SK-N-SH (cell line): ENCODE results near the gene MIPEP. TPM values are rescaled to one million over a fixed set of nuclear protein-coding genes. Genes with fewer than 3 reads are reported as not detected.

Source experiments
- CTCF ChIA-PET: fragments of 300-600, 350-600 bp; formaldehyde crosslinking; extraction: SDS; loops from one replicate; lab custom pipeline; 2021; lab: Yijun Ruan, JAX
- POLR2A ChIA-PET: fragments of 350-600 bp; sonication (Branson Sonifier 250); formaldehyde crosslinking; extraction: SDS; loops from one replicate; lab custom pipeline; 2020; ENCODE audit warnings: antibody characterized with exemption, inconsistent platforms; lab: Yijun Ruan, JAX
- DNase-seq: peaks from one replicate; pipeline ENCODE4 v3.0.0; 2012
- H2AFZ ChIP-seq: fragments of 200-600 bp; sonication (generic); 2 replicates; pipeline ENCODE4 v1.8.1; 2016; ENCODE audit warnings: antibody characterized with exemption, mild to moderate bottlenecking, low read depth
- H3F3A ChIP-seq: fragments of 200-600 bp; sonication (generic); replicated peaks from 2 replicates; pipeline ENCODE3; 2016; ENCODE audit warnings: antibody characterized with exemption, mild to moderate bottlenecking; ENCODE audit not compliant: insufficient read depth
- H3K27ac ChIP-seq, 2 experiments: fragments of 200-500 bp in 1 of 2; fragments of 200-600 bp in 1 of 2; sonication (Bioruptor generic) in 1 of 2; sonication (generic), shearing (Covaris generic) in 1 of 2; 2 replicates each; pipeline versions ENCODE4 v1.5.1 to v1.6.1; 2014 to 2016; ENCODE audit warnings: low read depth in 2 of 2, inconsistent platforms in 1 of 2, low read length in 1 of 2, mild to moderate bottlenecking in 1 of 2, mixed read lengths in 1 of 2
- H3K27me3 ChIP-seq: fragments of 200-600 bp; sonication (generic), shearing (Covaris generic); 2 replicates; pipeline ENCODE4 v1.6.1; 2016; ENCODE audit warnings: mixed run types; ENCODE audit not compliant: insufficient read depth
- H3K36me3 ChIP-seq, 2 experiments: fragments of 200-500 bp in 1 of 2; fragments of 200-600 bp in 1 of 2; sonication (Bioruptor generic) in 1 of 2; sonication (generic) in 1 of 2; replicated peaks in 1 of 2; 2 replicates each; pipeline versions ENCODE3 to v1.5.1; 2014 to 2016; ENCODE audit warnings: low read length in 1 of 2, mild to moderate bottlenecking in 1 of 2; ENCODE audit not compliant: insufficient read depth in 2 of 2, control insufficient read depth in 1 of 2
- H3K4me1 ChIP-seq, 2 experiments: fragments of 200-500 bp in 1 of 2; fragments of 200-600 bp in 1 of 2; sonication (Bioruptor generic) in 1 of 2; sonication (generic), shearing (Covaris generic) in 1 of 2; 2 replicates each; pipeline versions ENCODE4 v1.5.1 to v1.6.1; 2014 to 2016; ENCODE audit warnings: low read depth in 1 of 2, low read length in 1 of 2, mixed run types in 1 of 2; ENCODE audit not compliant: insufficient read depth in 2 of 2, control insufficient read depth in 1 of 2
- H3K4me2 ChIP-seq: fragments of 200-600 bp; sonication (generic), shearing (Covaris generic); 2 replicates; pipeline ENCODE4 v1.6.1; 2017; ENCODE audit warnings: mixed run types
- H3K4me3 ChIP-seq, 2 experiments: fragments of 200-500 bp in 1 of 2; fragments of 200-600 bp in 1 of 2; sonication (Bioruptor generic) in 1 of 2; sonication (generic), shearing (Covaris generic) in 1 of 2; 2 replicates each; pipeline versions ENCODE4 v1.5.1 to v1.8.1; 2014 to 2016; ENCODE audit warnings: low read depth in 2 of 2, inconsistent platforms in 1 of 2, low read length in 1 of 2, mild to moderate bottlenecking in 1 of 2, mixed read lengths in 1 of 2, moderate library complexity in 1 of 2
- H3K79me2 ChIP-seq: fragments of 200-600 bp; sonication (generic); 2 replicates; pipeline ENCODE4 v1.8.1; 2017; ENCODE audit warnings: mild to moderate bottlenecking; ENCODE audit not compliant: insufficient read depth
- H3K9ac ChIP-seq: fragments of 200-600 bp; sonication (generic); 2 replicates; pipeline ENCODE4 v1.6.1; 2017; ENCODE audit warnings: mixed run types
- H3K9me2 ChIP-seq: fragments of 200-600 bp; sonication (generic); 2 replicates; pipeline ENCODE4 v1.6.1; 2017; ENCODE audit warnings: mixed run types
- H3K9me3 ChIP-seq: fragments of 200-600 bp; sonication (generic); 2 replicates; pipeline ENCODE4 v1.6.1; 2017; ENCODE audit warnings: mixed run types, mild to moderate bottlenecking, moderate library complexity
- H4K20me1 ChIP-seq: fragments of 200-600 bp; sonication (generic); 2 replicates; pipeline ENCODE4 v1.6.1; 2017; ENCODE audit warnings: mild to moderate bottlenecking, mixed run types; ENCODE audit not compliant: insufficient read depth
- CHD2 ChIP-seq: fragments of 150-350 bp; IDR thresholded peaks from 2 replicates; pipeline ENCODE4 v1.6.1; 2018; ENCODE audit warnings: low read length; ENCODE audit not compliant: partially characterized antibody
- FOSL2 ChIP-seq: IDR thresholded peaks from 2 replicates; pipeline ENCODE4 v1.4.0; 2012; ENCODE audit warnings: low read depth, mild to moderate bottlenecking, moderate library complexity, borderline replicate concordance
- FOXJ3 ChIP-seq: sonication (generic); formaldehyde crosslinking; IDR thresholded peaks from 2 replicates; pipeline ENCODE4 v1.5.1; 2020; ENCODE audit warnings: mild to moderate bottlenecking, missing genetic modification reagents
- FOXM1 ChIP-seq: IDR thresholded peaks from 2 replicates; pipeline ENCODE4 v1.4.0; 2012; ENCODE audit warnings: low read depth, mild to moderate bottlenecking
- JUND ChIP-seq: IDR thresholded peaks from 2 replicates; pipeline ENCODE4 v1.4.0; 2012
- MXI1 ChIP-seq: IDR thresholded peaks from 2 replicates; pipeline ENCODE4 v1.6.1; 2012; ENCODE audit warnings: mild to moderate bottlenecking, low read depth, low read length, improper control_type of control experiment
- PBX3 ChIP-seq: IDR thresholded peaks from 2 replicates; pipeline ENCODE4; 2012
- REST ChIP-seq: IDR thresholded peaks from 2 replicates; pipeline ENCODE4 v1.6.1; 2012; ENCODE audit warnings: mild to moderate bottlenecking, low read depth, low read length, moderate library complexity
- SIN3A ChIP-seq: IDR thresholded peaks from 2 replicates; pipeline ENCODE4 v1.6.1; 2012; ENCODE audit warnings: low read depth, mild to moderate bottlenecking, low read length, moderate library complexity, borderline replicate concordance
- TCF12 ChIP-seq: IDR thresholded peaks from 2 replicates; pipeline ENCODE4 v1.4.0; 2012
- YY1 ChIP-seq: IDR thresholded peaks from 2 replicates; pipeline ENCODE4 v1.4.0; 2012; ENCODE audit warnings: low read depth, mild to moderate bottlenecking
- WGBS: methylation state at CpG from one replicate; pipeline ENCODE4 v1.1.6; 2017; ENCODE audit warnings: low lambda C conversion rate; 5-methylcytosine and 5-hydroxymethylcytosine counted together
- polyA plus RNA-seq, 3 experiments: library from polyadenylated mRNA; depleted of rRNA; stranded (reverse); fragments of >200 nt; gene quantifications; 2 replicates each; pipeline ENCODE4 v1.2.3, GENCODE V29; 2012

Gene MIPEP
- polyA plus RNA-seq, 1 of the 3 experiments (the other 2 are of a cell fraction) = 12.7 TPM

DNA sequence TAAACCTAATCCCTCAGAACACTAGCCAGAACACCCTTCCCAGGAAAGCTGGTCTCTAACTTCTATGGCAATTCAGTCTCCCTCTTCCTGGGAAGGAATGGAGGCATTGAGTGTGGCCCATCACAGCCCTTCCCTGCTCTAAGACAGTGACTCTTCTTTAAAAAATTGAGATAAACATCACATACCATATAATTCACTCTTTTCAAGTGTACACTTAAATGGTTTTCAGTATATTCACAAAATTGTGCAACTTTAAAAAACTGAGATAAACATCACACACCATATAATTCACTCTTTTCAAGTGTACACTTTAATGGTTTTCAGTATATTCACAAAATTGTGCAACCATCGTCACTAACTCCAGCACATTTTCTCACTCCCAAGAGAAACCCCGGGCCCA lies 116.5 kb downstream of the MIPEP start:
- Histone ChIP-seq H3K4me3 (no peak overlapping the region), H3K79me2 (no peaks in the 10 kb centered on the region), H3F3A (no peaks in the 10 kb centered on the region), H3K9me3 (no peaks in the 10 kb centered on the region), H2AFZ (no peak overlapping the region), H3K36me3 (no peaks in the 10 kb centered on the region), H3K9me2 (no peaks in the 10 kb centered on the region), H3K9ac (no peak overlapping the region), H3K27me3 (no peaks in the 10 kb centered on the region), H3K4me2 (no peak overlapping the region), H3K27ac (no peak overlapping the region), H4K20me1 (no peaks in the 10 kb centered on the region), H3K4me1 (peaks cover 0 to 9% of the 10 kb centered on the region in 2 experiments; a peak in 1 of 4 replicates)
- CTCF ChIA-PET = interaction anchor here (1.0 to 1.2 kb wide), 2 partner anchors 18 to 306 kb away, joined by 4 read pairs; no protein-coding TSS in a partner anchor
- POLR2A ChIA-PET = no interaction called here
- WGBS = 50% methylated on average over 2 of the region's 2 CpGs
- no peak for DNase-seq
- no peak for TF ChIP-seq FOXJ3 (CRISPR knock-in tag)
- TF ChIP-seq YY1 = no peak
- TF ChIP-seq CHD2 = no peak
- no peak for TF ChIP-seq FOXM1
- no peak for TF ChIP-seq SIN3A
- TF ChIP-seq TCF12 = no peak
- no peak for TF ChIP-seq JUND

GRCh38 chr13:23771956-23772355 lies 117.2 kb downstream of the MIPEP start:
- Histone ChIP-seq H3K9ac (no peak overlapping the region), H2AFZ (no peak overlapping the region), H3K36me3 (no peaks in the 10 kb centered on the region), H3K9me3 (no peaks in the 10 kb centered on the region), H3K27me3 (no peaks in the 10 kb centered on the region), H3K9me2 (no peaks in the 10 kb centered on the region), H3K4me3 (no peak overlapping the region), H3K27ac (no peak overlapping the region), H4K20me1 (no peaks in the 10 kb centered on the region), H3K79me2 (no peaks in the 10 kb centered on the region), H3K4me1 (peaks cover 0 to 9% of the 10 kb centered on the region in 2 experiments; a peak in 1 of 4 replicates), H3K4me2 (no peak overlapping the region), H3F3A (no peaks in the 10 kb centered on the region)
- DNase-seq = no peak
- ChIA-PET CTCF (interaction anchor here (1.0 to 1.2 kb wide), 2 partner anchors 17 to 305 kb away, joined by 4 read pairs; no protein-coding TSS in a partner anchor), POLR2A (no interaction called here)
- 61% methylated on average over 4 of the region's 4 CpGs for WGBS
- TF ChIP-seq MXI1 = no peak
- peak; percentile 43 for TF ChIP-seq PBX3
- TF ChIP-seq FOSL2 = peak; percentile 19; the same call in 1 of the 2 replicates
- peak; percentile 48; the same call in 1 of the 2 replicates for TF ChIP-seq TCF12
- TF ChIP-seq REST = no peak
- TF ChIP-seq, all 33 proteins: peak for 3
